Hepatocyte (in vitro differentiated cells): ENCODE measurements around the gene MYO5A. TPM values are rescaled to one million over a fixed set of nuclear protein-coding genes. Genes with fewer than 3 reads are reported as not detected.

ENCODE experiments used
- DNase-seq: peaks from one replicate; pipeline ENCODE4 v3.0.0-alpha.2; 2016; ENCODE audit warnings: low spot score
- H2AFZ ChIP-seq: fragments of 200-600 bp; sonication (generic); 2 replicates; pipeline ENCODE4 v1.6.0; 2016; ENCODE audit warnings: antibody characterized with exemption, mild to moderate bottlenecking
- H3K27ac ChIP-seq: fragments of 200-600 bp; sonication (generic); 2 replicates; pipeline ENCODE4 v1.5.1; 2016; ENCODE audit warnings: mild to moderate bottlenecking
- H3K27me3 ChIP-seq: fragments of 200-600 bp; sonication (generic); 2 replicates; pipeline ENCODE4 v1.6.1; 2016
- H3K36me3 ChIP-seq: fragments of 200-600 bp; sonication (generic); replicated peaks from 2 replicates; pipeline ENCODE4 v1.5.1; 2016; ENCODE audit warnings: low read depth; ENCODE audit not compliant: insufficient read depth
- H3K4me1 ChIP-seq: fragments of 200-600 bp; sonication (generic); 2 replicates; pipeline ENCODE4 v1.5.1; 2016; ENCODE audit warnings: mild to moderate bottlenecking, moderate library complexity; ENCODE audit not compliant: insufficient read depth
- H3K4me2 ChIP-seq: fragments of 200-600 bp; sonication (generic); 2 replicates; pipeline ENCODE4 v1.6.0; 2016
- H3K4me3 ChIP-seq: fragments of 200-600 bp; sonication (generic); 2 replicates; pipeline ENCODE4 v1.5.1; 2016; ENCODE audit warnings: mild to moderate bottlenecking
- H3K79me2 ChIP-seq: fragments of 200-600 bp; sonication (generic); 2 replicates; pipeline ENCODE4 v1.6.0; 2017; ENCODE audit warnings: mild to moderate bottlenecking
- H3K9me2 ChIP-seq: fragments of 200-600 bp; sonication (generic); replicated peaks from 2 replicates; pipeline ENCODE4 v1.6.0; 2017; ENCODE audit warnings: mild to moderate bottlenecking; ENCODE audit not compliant: insufficient read depth
- H3K9me3 ChIP-seq: fragments of 200-600 bp; sonication (generic); 2 replicates; pipeline ENCODE4 v1.5.1; 2016; ENCODE audit warnings: low read depth, mild to moderate bottlenecking
- H4K20me1 ChIP-seq: fragments of 200-600 bp; sonication (generic); 2 replicates; pipeline ENCODE4 v1.6.0; 2016; ENCODE audit warnings: mild to moderate bottlenecking; ENCODE audit not compliant: insufficient read depth, poor library complexity, severe bottlenecking
- EZH2 ChIP-seq: fragments of 200-600 bp; sonication (generic); IDR thresholded peaks from 2 replicates; pipeline ENCODE4 v1.6.1; 2016; ENCODE audit warnings: antibody characterized with exemption, mild to moderate bottlenecking, borderline replicate concordance
- EZH2phosphoT487 ChIP-seq: fragments of 200-600 bp; sonication (generic); IDR thresholded peaks from one replicate; pipeline ENCODE4 v1.6.1; 2018; ENCODE audit warnings: antibody characterized with exemption, mild to moderate bottlenecking, low read depth, moderate library complexity; ENCODE audit not compliant: unreplicated experiment, severe bottlenecking
- WGBS: methylation state at CpG from one replicate; pipeline ENCODE4 v1.1.6; 2016; ENCODE audit warnings: low lambda C conversion rate; ENCODE audit errors: missing lambda C conversion rate; 5-methylcytosine and 5-hydroxymethylcytosine counted together
- polyA plus RNA-seq: library from polyadenylated mRNA; unstranded; fragments of >200 nt; fragmentation: Nextera tagmentation; extraction: Ambion mirVana; gene quantifications from 2 replicates; pipeline ENCODE4 v1.2.1, GENCODE V29; 2016
- total RNA-seq: library from RNA; depleted of rRNA; stranded (reverse); fragments of >200 nt; gene quantifications from 2 replicates; pipeline ENCODE4 v1.2.3, GENCODE V29; 2014
- TF ChIP-seq, protein P1 (sequence below): fragments of 200-600 bp; sonication (generic); IDR thresholded peaks from 2 replicates; pipeline ENCODE4 v1.5.1; 2016; ENCODE audit warnings: antibody characterized with exemption, mild to moderate bottlenecking; ENCODE audit not compliant: poor library complexity

Gene MYO5A
- total and polyA plus RNA-seq, 2 experiments from 2014 or later: 3.7 to 14.8 TPM

DNA sequence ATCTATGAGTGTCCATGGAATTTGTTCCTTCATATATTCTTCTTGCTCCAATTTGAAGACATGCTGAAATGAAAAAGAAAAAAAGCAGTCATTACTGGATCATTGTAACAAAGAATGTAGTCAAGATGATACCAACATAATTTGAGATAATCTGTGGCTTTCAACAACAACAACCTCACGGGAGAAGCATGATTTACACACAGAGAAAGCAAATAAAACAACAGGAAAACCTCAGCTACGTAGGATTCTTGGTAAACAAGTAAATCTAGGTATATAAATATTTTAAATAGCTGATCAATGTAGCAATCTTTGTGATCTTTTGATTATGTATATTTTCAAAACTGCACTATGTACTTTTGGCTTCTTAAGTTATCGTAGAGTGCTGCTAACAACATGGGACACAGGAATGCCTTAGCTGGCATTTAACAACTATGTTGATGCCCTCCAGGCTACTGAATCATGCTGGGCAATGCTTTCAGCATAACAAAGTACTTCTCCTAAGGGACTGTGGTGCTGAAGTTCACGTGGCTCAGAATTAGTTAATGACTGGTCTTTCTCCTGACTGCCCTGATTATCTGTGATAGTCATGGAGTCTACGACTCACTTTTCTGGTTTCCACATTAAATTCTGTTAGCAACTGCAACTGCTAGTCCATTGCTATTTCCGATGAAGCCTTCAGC, 136.5 kb downstream of the MYO5A start:
- Histone ChIP-seq H3K4me3 (no peak overlapping the region), H3K4me2 (no peak overlapping the region), H3K9me3 (no peaks in the 10 kb centered on the region), H3K27ac (no peak overlapping the region), H3K27me3 (no peaks in the 10 kb centered on the region), H3K4me1 (no peaks in the 10 kb centered on the region), H3K79me2 (no peaks in the 10 kb centered on the region), H4K20me1 (no peaks in the 10 kb centered on the region), H2AFZ (no peak overlapping the region), H3K9me2 (no peaks in the 10 kb centered on the region), H3K36me3 (no peaks in the 10 kb centered on the region)
- DNase-seq: no peak
- TF ChIP-seq EZH2phosphoT487: no peak
- TF ChIP-seq EZH2: no peak
- TF ChIP-seq, protein P1, sequence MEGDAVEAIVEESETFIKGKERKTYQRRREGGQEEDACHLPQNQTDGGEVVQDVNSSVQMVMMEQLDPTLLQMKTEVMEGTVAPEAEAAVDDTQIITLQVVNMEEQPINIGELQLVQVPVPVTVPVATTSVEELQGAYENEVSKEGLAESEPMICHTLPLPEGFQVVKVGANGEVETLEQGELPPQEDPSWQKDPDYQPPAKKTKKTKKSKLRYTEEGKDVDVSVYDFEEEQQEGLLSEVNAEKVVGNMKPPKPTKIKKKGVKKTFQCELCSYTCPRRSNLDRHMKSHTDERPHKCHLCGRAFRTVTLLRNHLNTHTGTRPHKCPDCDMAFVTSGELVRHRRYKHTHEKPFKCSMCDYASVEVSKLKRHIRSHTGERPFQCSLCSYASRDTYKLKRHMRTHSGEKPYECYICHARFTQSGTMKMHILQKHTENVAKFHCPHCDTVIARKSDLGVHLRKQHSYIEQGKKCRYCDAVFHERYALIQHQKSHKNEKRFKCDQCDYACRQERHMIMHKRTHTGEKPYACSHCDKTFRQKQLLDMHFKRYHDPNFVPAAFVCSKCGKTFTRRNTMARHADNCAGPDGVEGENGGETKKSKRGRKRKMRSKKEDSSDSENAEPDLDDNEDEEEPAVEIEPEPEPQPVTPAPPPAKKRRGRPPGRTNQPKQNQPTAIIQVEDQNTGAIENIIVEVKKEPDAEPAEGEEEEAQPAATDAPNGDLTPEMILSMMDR: no peak
- WGBS: 55% methylated on average over 6 of the region's 6 CpGs

DNA sequence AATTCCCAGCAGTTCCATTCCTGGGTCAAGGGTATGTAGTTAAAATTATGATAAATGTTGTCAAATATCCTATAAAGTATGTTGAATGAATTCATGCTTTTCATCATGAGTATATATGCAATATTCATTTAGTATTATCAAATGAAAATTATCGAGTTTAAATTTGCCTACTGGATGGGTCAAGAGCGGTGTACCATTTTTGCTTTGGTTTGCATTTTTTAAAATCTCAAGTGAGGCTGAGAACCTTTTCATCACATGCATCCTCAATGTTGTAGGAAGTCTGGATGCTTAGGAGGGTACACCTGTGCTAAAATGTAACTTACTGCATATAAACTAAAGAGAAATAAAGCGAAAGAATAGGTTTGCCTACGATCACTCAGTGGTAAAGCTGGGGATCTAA, 137.6 kb downstream of the MYO5A start:
- Histone ChIP-seq H3K27me3 (no peaks in the 10 kb centered on the region), H3K36me3 (no peaks in the 10 kb centered on the region), H2AFZ (no peak overlapping the region), H4K20me1 (no peaks in the 10 kb centered on the region), H3K4me1 (no peaks in the 10 kb centered on the region), H3K9me2 (no peaks in the 10 kb centered on the region), H3K9me3 (no peaks in the 10 kb centered on the region), H3K79me2 (no peaks in the 10 kb centered on the region), H3K4me2 (no peak overlapping the region), H3K4me3 (no peak overlapping the region), H3K27ac (no peak overlapping the region)
- DNase-seq: no peak
- 97% methylated on average over 4 of the region's 4 CpGs for WGBS
- TF ChIP-seq, protein P1: no peak
- no peak for TF ChIP-seq EZH2
- TF ChIP-seq EZH2phosphoT487: no peak

DNA sequence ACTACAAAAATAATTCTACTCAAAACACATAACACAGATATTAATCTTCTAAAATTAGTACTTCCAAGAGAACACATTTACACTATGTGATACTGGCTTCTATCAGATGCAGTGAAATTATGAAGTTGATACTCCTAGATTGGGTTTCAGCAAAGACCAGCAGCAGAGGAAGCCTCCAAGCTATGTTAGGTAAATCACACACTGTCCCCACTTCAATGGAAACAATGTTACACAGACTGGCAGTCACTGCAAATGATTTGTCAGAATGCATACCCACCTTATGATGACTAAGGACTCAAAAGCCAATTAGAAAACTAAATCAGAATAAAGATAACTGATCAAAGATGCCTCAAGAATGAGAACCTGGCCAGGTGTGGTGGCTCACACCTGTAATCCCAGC, 143.0 kb downstream of the MYO5A start:
- Histone ChIP-seq H3K36me3 (no peaks in the 10 kb centered on the region), H3K9me3 (no peaks in the 10 kb centered on the region), H2AFZ (no peak overlapping the region), H3K4me3 (no peak overlapping the region), H3K9me2 (no peaks in the 10 kb centered on the region), H3K27me3 (no peaks in the 10 kb centered on the region), H3K4me1 (no peaks in the 10 kb centered on the region), H3K27ac (no peak overlapping the region), H3K79me2 (no peaks in the 10 kb centered on the region), H3K4me2 (no peak overlapping the region), H4K20me1 (no peaks in the 10 kb centered on the region)
- DNase-seq: no peak
- no peak for TF ChIP-seq EZH2phosphoT487
- TF ChIP-seq, protein P1: no peak
- TF ChIP-seq EZH2: no peak

GRCh38 chr15:52383100-52383588, 145.5 kb downstream of the MYO5A start:
- Histone ChIP-seq H2AFZ (no peak overlapping the region), H3K36me3 (no peaks in the 10 kb centered on the region), H3K4me1 (no peaks in the 10 kb centered on the region), H3K79me2 (no peaks in the 10 kb centered on the region), H3K4me3 (no peak overlapping the region), H4K20me1 (no peaks in the 10 kb centered on the region), H3K27me3 (no peaks in the 10 kb centered on the region), H3K9me2 (no peaks in the 10 kb centered on the region), H3K9me3 (no peaks in the 10 kb centered on the region), H3K4me2 (no peak overlapping the region), H3K27ac (no peak overlapping the region)
- 97% methylated on average over 2 of the region's 2 CpGs for WGBS
- no peak for TF ChIP-seq EZH2
- TF ChIP-seq, protein P1: no peak
- TF ChIP-seq EZH2phosphoT487: no peak
- DNase-seq: no peak
